Measurements from ENCODE around the gene CDK9.
"Not testable (repeated sequence)": the region's sequence is repeated elsewhere in the genome, so short reads cannot be mapped to it uniquely, and the experiment has no call there.

CDK9 gene

GRCh38 chr9:127835991-127836516 is 50.2 kb downstream of the CDK9 start:
- H3K79me2 ChIP-seq (ENCODE audit: low read length): no peaks in the 10 kb centered on the region
- H3K9ac ChIP-seq (ENCODE audit: low read length): no peak overlapping the region
- H2AFZ ChIP-seq (ENCODE audit: low read depth, low read length): no peak overlapping the region
- no peaks in the 10 kb centered on the region for H4K20me1 ChIP-seq (ENCODE audit: insufficient read depth, low read length)
- H3K9me3 ChIP-seq (ENCODE audit: insufficient read depth, low read length): no peaks in the 10 kb centered on the region
- H3K4me1 ChIP-seq (ENCODE audit: low read length): no peaks in the 10 kb centered on the region
- H3K36me3 ChIP-seq (replicated peaks; ENCODE audit: low read depth, low read length): no peaks in the 10 kb centered on the region
- H3K4me2 ChIP-seq (ENCODE audit: low read length): no peak overlapping the region
- no peaks in the 10 kb centered on the region for H3K27me3 ChIP-seq (ENCODE audit: low read depth, low read length)
- no peak for TF ChIP-seq CTCF (IDR thresholded peaks at IDR 0.05; ENCODE audit: low read depth, low read length)
- TF ChIP-seq EZH2phosphoT487 (IDR thresholded peaks at IDR 0.05; ENCODE audit: low read depth): no peak
- no peak overlapping the region for H3K27ac ChIP-seq (ENCODE audit: low read length)
- H3K4me3 ChIP-seq (ENCODE audit: low read length): no peak overlapping the region

- not testable (repeated sequence) for H3K27ac ChIP-seq (ENCODE audit: low read length)
Observed at GRCh38 chr9:127836561-127836960, 50.7 kb downstream of the CDK9 start.

GRCh38 chr9:127837346-127837745 is 51.5 kb downstream of the CDK9 start:
- Histone ChIP-seq H3K36me3 (replicated peaks; ENCODE audit: low read depth, low read length) (no peaks in the 10 kb centered on the region), H3K9ac (ENCODE audit: low read length) (no peak overlapping the region), H4K20me1 (ENCODE audit: insufficient read depth, low read length) (no peaks in the 10 kb centered on the region), H3K27me3 (ENCODE audit: low read depth, low read length) (no peaks in the 10 kb centered on the region), H2AFZ (ENCODE audit: low read depth, low read length) (no peak overlapping the region), H3K9me3 (ENCODE audit: insufficient read depth, low read length) (no peaks in the 10 kb centered on the region), H3K79me2 (ENCODE audit: low read length) (no peaks in the 10 kb centered on the region), H3K27ac (ENCODE audit: low read length) (no peak overlapping the region), H3K4me3 (ENCODE audit: low read length) (no peak overlapping the region), H3K4me2 (ENCODE audit: low read length) (no peak overlapping the region), H3K4me1 (ENCODE audit: low read length) (no peaks in the 10 kb centered on the region)
- TF ChIP-seq EZH2phosphoT487 (IDR thresholded peaks at IDR 0.05; ENCODE audit: low read depth) (no peak), CTCF (IDR thresholded peaks at IDR 0.05; ENCODE audit: low read depth, low read length) (no peak)

More at GRCh38 chr9:127836561-127836960, 50.7 kb downstream of the CDK9 start:
- not testable (repeated sequence) for H3K9ac ChIP-seq (ENCODE audit: low read length); H4K20me1 ChIP-seq (ENCODE audit: insufficient read depth, low read length); H3K4me2 ChIP-seq (ENCODE audit: low read length); H3K4me3 ChIP-seq (ENCODE audit: low read length); H3K36me3 ChIP-seq (replicated peaks; ENCODE audit: low read depth, low read length); H3K79me2 ChIP-seq (ENCODE audit: low read length); H2AFZ ChIP-seq (ENCODE audit: low read depth, low read length); H3K4me1 ChIP-seq (ENCODE audit: low read length); H3K27me3 ChIP-seq (ENCODE audit: low read depth, low read length); H3K9me3 ChIP-seq (ENCODE audit: insufficient read depth, low read length)

- Histone ChIP-seq H3K9me3 (ENCODE audit: insufficient read depth, low read length) (no peaks in the 10 kb centered on the region), H3K4me2 (ENCODE audit: low read length) (no peak overlapping the region), H3K27ac (ENCODE audit: low read length) (no peak overlapping the region), H3K4me3 (ENCODE audit: low read length) (no peak overlapping the region), H3K9ac (ENCODE audit: low read length) (no peak overlapping the region), H2AFZ (ENCODE audit: low read depth, low read length) (no peak overlapping the region), H4K20me1 (ENCODE audit: insufficient read depth, low read length) (no peaks in the 10 kb centered on the region), H3K36me3 (replicated peaks; ENCODE audit: low read depth, low read length) (no peaks in the 10 kb centered on the region), H3K79me2 (ENCODE audit: low read length) (no peaks in the 10 kb centered on the region), H3K27me3 (ENCODE audit: low read depth, low read length) (no peaks in the 10 kb centered on the region), H3K4me1 (ENCODE audit: low read length) (no peaks in the 10 kb centered on the region)
- no peak for TF ChIP-seq EZH2phosphoT487 (IDR thresholded peaks at IDR 0.05; ENCODE audit: low read depth)
- TF ChIP-seq CTCF (IDR thresholded peaks at IDR 0.05; ENCODE audit: low read depth, low read length): no peak
Observed at GRCh38 chr9:127838375-127839078, 52.7 kb downstream of the CDK9 start.
